GM18511 (cell line): Measurements from ENCODE around the gene APOBEC3A.
A peak's percentile ranks its signal among the peaks of the same experiment; 100 is the strongest.
"Not testable (repeated sequence)": the region's sequence is repeated elsewhere in the genome, so short reads cannot be mapped to it uniquely, and the experiment has no call there.

Source experiments
- ATAC-seq: cut with Tn5 transposase; IDR thresholded peaks from one replicate; pipeline ENCODE4 v1.9.1; 2021; ENCODE audit warnings: mild to moderate bottlenecking, moderate library complexity; ENCODE audit not compliant: unreplicated experiment

Gene APOBEC3A

DNA sequence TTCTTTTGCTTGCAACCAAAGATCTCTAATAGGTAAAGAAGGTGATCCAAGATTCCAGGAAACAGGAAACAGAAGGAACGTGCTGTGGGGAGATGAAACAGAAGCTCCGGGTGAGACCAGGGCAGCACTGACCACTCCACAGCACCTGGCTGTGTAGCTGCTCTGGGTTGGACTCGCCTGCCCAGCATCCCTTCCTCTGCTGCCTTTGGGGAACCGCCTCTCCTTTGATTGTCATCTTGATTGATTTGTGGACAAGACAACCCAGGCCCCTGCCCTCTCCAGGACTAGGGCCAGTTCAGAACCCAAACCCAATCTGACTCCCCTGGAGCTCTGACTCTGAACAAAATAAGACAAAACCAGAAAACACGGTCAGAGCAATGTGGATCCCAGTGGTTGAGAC is 14.7 kb upstream of the APOBEC3A start:
- no peak for ATAC-seq

DNA sequence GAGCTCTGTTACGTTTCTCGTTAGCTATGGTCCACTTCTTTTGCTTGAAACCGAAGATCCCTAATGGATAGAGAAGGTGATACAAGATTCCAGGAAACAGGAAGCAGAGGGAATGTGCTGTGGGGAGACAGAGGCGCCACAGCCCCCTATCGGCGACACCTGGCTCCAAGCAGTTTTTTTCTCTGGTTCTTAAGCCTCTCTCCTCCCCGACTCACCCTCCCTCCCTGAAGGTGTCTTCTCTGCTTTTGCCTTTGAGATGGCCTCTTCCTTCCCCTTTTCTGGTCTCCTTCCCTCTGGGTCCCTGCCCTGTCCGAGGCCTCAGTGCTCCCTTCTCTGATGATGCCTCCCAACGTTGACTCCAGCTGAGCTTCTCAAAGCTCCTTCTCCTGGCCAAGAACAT is 14.2 kb upstream of the APOBEC3A start:
- ATAC-seq = no peak

DNA sequence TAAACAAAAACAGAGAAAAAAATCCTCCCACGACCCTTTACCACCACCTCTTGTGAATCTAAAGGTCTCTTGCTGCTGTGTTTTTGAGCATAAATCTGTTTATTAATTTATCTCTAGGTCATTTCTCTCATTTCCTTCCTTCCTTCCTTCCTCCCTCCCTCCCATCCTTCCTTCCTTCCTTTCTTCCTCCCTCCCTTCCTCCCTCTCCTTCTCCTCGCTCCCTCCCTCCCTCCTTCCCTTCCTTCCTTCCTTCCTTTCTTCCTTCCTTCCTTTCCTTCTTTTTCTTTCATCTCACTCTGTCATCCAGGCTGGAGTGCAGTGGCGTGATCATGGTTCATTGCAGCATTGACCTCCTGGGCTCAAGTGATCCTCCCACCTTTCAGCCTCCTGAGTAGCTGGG is 13.5 kb upstream of the APOBEC3A start:
- no peak for ATAC-seq

GRCh38 chr22:38944653-38945052 is 12.8 kb upstream of the APOBEC3A start:
- no peak for ATAC-seq

GRCh38 chr22:38945706-38946338 is 11.6 kb upstream of the APOBEC3A start:
- ATAC-seq = not testable (repeated sequence)

GRCh38 chr22:38946771-38947170 is 10.6 kb upstream of the APOBEC3A start:
- ATAC-seq = no peak

GRCh38 chr22:38947321-38948140 is 9.9 kb upstream of the APOBEC3A start:
- ATAC-seq = no peak

GRCh38 chr22:38948181-38948940 is 9.0 kb upstream of the APOBEC3A start:
- ATAC-seq = no peak

DNA sequence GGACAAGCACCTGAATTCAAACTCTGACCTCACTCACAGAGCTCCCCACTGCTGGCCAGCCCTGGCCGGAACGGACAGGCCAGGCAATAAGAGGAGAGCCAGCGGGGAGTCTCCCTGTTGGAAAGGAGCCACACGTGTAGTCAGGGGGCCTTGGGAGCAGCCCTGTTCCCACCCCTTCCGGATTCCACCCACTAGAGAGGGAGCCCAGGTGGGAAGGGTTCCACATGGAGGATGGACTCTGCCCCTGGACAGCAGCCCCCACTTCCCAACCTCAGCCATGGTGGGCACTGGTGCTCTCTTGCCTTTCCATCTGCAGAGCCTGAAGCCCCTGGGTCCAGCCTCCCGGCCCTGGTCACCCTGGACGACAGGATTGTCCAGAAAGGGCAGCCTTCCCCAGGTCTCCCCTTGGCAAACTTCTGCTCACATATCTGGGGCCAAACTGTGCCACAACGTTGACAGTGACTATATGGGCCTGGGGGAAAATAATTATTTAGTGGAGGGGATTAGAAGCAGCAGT is 7.5 kb upstream of the APOBEC3A start:
- ATAC-seq = no peak

DNA sequence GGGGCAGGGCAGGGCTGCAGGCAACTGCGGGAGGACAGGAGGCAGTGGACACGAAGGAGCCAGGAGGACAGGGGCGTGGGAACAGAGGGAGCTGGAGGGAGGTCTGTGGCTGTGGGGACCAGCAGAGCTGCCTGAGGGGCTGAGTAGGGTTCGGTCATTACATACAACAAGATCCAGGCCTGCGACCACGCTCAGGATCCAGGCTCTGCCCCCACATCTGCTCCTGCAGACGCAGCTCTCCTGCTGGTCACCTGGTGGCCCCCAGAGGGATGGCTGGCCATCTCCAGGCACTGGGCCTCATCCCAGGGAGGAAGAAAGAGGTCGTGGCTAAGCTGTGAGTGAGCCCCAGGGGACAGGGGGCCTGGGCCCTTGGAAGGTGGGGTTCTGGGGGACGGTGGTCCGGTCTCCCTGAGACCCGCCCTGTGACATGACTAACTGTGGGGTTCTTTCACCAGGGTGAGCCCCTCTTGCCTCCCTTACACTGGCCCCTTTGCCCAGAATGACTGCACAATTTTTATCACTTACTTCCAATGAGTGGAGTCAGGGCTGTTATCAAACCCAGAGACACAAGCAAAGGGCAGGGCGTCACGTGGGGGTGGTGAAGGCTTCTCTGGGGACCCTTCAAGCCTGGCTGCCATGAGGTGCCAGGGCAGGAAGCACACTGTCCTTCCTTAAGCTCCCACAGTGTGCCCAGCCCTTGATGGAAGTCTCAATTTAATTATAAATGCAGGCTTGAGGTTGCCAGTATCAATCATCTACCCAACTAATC is 6.7 kb upstream of the APOBEC3A start:
- no peak for ATAC-seq

GRCh38 chr22:38951734-38952133 is 5.7 kb upstream of the APOBEC3A start:
- no peak for ATAC-seq

DNA sequence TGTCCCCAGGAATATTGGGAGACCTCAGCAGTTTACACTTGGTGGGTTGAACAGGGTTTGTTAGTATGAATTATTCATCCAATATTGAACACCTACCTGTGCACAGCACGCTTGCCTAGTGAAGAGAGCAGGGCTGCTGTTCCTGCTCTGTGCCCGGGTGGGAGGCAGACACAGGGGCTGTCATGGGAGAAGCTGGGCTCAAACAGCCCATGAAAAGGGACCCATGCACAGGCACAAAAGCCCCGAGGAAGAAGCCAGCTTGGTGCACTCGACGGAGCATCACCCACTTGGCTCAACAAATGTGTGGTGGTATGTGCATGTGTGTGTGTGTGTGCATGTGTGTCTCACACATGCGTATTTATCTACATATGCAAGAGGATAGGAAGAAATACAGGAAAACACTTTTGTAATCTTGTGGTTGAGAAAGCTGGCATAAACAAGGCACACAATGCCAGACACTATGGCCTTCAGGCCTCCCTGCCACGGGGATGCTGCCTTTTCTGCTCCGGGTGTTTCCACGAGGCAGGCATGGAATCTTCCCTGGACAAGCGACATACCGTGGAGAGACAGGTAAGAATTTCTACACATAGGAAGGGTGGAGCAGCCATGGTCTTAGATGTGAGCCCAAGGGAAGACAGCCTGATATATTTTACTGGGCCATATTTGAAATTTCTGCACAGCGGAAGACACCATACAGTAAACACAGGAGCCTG is 5.0 kb upstream of the APOBEC3A start:
- no peak for ATAC-seq

DNA sequence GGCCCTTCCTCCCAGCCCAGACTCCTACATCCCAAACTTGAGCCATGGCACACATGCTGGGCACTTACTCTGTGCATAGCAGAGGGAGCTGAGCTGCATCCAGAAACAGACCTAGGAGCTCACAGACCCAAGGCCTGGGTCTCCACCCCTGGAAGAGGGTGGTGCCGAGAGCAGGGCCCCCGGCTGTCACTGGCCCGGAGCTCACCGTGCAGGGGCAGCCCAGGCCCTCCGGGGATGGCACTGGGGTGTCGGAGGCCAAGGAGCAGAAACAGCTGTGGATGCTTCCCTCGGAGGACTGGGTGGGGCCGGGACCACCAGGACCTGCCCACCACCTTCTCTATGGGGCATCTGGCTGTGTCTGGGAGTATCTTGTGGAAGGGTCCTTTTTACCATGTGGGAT is 4.3 kb upstream of the APOBEC3A start:
- ATAC-seq = no peak

DNA sequence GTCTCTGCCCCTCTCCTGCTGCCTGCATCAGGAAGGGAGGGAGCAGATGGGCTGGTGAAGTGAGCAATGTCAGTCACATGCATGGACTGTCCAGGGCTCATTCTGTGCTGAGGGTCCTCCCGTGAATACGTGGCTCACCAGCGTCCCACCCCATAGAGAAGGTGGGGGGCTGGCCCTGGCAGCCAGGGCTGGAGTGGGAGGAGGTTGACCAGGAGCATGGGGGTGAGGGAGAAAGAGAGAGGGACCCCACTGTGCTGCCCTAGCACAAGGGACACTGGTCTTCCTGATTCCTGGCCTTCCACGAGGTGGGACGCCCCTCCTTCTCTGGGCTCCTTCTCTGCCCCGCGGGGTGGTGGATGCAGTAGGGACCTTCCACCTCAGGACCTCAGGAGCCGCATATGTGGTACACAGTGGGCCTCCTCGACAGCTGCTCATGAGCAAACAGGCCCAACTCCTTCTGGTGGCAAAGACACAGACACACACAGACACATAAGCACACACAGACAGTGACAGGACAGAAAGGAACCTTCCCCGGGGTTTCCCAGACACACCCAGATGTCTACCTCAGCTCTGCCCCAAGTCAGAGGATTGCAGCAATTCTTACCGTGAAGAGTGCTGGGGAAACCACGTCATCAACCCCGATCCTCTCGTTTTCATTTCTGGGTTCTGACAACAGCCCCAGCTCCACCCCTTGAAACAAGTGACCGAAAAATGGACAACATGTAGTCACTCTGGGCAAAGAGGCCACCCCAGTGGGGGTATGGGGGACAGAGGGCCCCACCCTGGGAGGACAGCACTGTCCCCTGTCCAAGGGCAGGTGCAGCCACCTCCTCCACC is 3.6 kb upstream of the APOBEC3A start:
- peak; percentile 63 for ATAC-seq

- no peak for ATAC-seq
Measured at GRCh38 chr22:38954414-38955043, 2.9 kb upstream of the APOBEC3A start.

- no peak for ATAC-seq
Measured at GRCh38 chr22:38955250-38955905, 2.0 kb upstream of the APOBEC3A start.

DNA sequence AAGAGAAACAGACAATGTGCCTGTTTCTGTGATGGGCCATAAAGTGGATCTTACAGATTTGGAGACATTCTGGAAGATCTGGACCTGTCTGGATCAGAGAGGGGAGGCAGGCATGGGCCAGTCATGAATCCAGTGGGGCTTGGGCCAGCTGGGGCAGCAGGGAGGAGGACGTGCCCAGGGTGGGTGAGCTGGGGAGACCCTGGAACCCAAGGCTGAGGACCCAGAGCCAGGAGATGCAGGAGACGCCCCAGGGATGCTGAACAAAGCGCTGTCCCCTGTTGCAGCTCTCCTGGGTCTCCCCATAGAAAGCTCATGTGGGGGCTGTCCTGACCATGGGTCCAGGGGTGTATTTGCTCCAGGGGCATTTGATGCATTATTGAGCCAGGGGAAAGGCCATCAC is 1.5 kb upstream of the APOBEC3A start:
- no peak for ATAC-seq

DNA sequence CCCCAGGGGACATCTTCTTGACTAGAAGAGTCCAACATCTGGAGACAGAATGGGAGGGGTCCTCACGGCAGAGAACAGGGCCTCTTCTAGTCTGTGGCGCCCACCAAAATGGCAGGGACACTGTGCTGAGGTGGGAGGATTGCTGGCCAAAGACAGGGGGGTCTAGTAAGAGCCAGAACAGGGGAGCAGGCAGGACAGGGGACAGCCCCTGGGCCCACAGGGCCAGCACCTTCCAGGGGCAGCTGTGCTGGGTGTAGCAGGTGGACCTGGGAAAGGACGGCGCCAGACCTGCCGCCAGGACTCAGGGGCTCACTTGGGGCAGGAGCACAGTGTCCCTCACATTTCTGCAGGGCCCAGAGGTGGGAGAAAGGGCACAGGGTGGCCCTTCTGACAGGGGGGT is 858 bp upstream of the APOBEC3A start:
- no peak for ATAC-seq
